Measurements from ENCODE around the gene CYP2D6.

GRCh38 chr22:42168476-42168875 lies 37.9 kb upstream of the CYP2D6 start:
- no peak for TF ChIP-seq CTCF (IDR thresholded peaks at IDR 0.05; ENCODE audit: low read length)
- no peak for TF ChIP-seq EZH2 (IDR thresholded peaks at IDR 0.05; ENCODE audit: borderline replicate concordance, low read length)

Data from OCI-LY1 (cell line).